Stimulated activated CD4-positive, alpha-beta T cell treated with anti-CD3 and anti-CD28 coated beads, Interleukin-1b, Interleukin-23, amount 100 ng/mL, for 48 hours (primary cell): ENCODE measurements around the gene TMEM266.

ENCODE experiments used
- DNase-seq: peaks from one replicate; pipeline ENCODE4 v3.0.0-alpha.2; 2020

Gene TMEM266

GRCh38 chr15:76135516-76135915, 75.7 kb downstream of the TMEM266 start:
- DNase-seq, result no peak

GRCh38 chr15:76138436-76138835, 78.7 kb downstream of the TMEM266 start:
- no peak for DNase-seq

GRCh38 chr15:76139368-76140073, 79.7 kb downstream of the TMEM266 start:
- peak; percentile 72 for DNase-seq

- DNase-seq, result no peak
Observed at GRCh38 chr15:76140074-76140464, 80.3 kb downstream of the TMEM266 start.

GRCh38 chr15:76146812-76147211, 87.0 kb downstream of the TMEM266 start:
- no peak for DNase-seq

GRCh38 chr15:76147906-76148570, 88.3 kb downstream of the TMEM266 start:
- peak; percentile 60 for DNase-seq

GRCh38 chr15:76149291-76149915, 89.6 kb downstream of the TMEM266 start:
- DNase-seq, result no peak

- DNase-seq, result no peak
Observed at GRCh38 chr15:76150513-76150912, 90.7 kb downstream of the TMEM266 start.

- peak; percentile 85 for DNase-seq
Observed at GRCh38 chr15:76150971-76151598, 91.3 kb downstream of the TMEM266 start.

- DNase-seq, result no peak
Observed at GRCh38 chr15:76151599-76151974, 91.8 kb downstream of the TMEM266 start.

- DNase-seq, result no peak
Observed at GRCh38 chr15:76152197-76152596, 92.4 kb downstream of the TMEM266 start.

- DNase-seq, result no peak
Observed at GRCh38 chr15:76153241-76154197, 93.7 kb downstream of the TMEM266 start.

GRCh38 chr15:76155731-76156130, 95.9 kb downstream of the TMEM266 start:
- no peak for DNase-seq

GRCh38 chr15:76158226-76158625, 98.4 kb downstream of the TMEM266 start:
- no peak for DNase-seq

- no peak for DNase-seq
Observed at GRCh38 chr15:76158815-76159214, 99.0 kb downstream of the TMEM266 start.

GRCh38 chr15:76159282-76159681, 99.5 kb downstream of the TMEM266 start:
- DNase-seq, result no peak

GRCh38 chr15:76160426-76161152, 100.8 kb downstream of the TMEM266 start:
- DNase-seq, result no peak

- no peak for DNase-seq
Observed at GRCh38 chr15:76161153-76162035, 101.6 kb downstream of the TMEM266 start.

- no peak for DNase-seq
Observed at GRCh38 chr15:76162036-76162398, 102.2 kb downstream of the TMEM266 start.

- DNase-seq, result no peak
Observed at GRCh38 chr15:76162784-76163456, 103.1 kb downstream of the TMEM266 start.
